ENCODE results near the gene VGLL2. TPM values are rescaled to one million over a fixed set of nuclear protein-coding genes. Genes with fewer than 3 reads are reported as not detected.
A peak's percentile ranks its signal among the peaks of the same experiment; 100 is the strongest.

VGLL2 gene
- 1 to 10 TPM in 1 of 2 donors, not detected in 1; 4.2 TPM for total RNA-seq

- Histone ChIP-seq H3K27ac (no peak within 1 kb of the TSS), H3K4me3 (peak within 1 kb of the TSS; percentile 2 to 42), H3K36me3 (no peaks in the 10 kb centered on the region), H3K4me1 (peaks cover 0 to 29% of the 10 kb centered on the region in 2 donors), H3K27me3 (peaks cover 50 to 76% of the 10 kb centered on the region in 2 donors), H3K9me3 (peaks cover 0 to 5% of the 10 kb centered on the region in 2 donors)
- peak; percentile 58 for DNase-seq (ENCODE audit: low spot score)
- no peak for TF ChIP-seq CTCF (IDR thresholded peaks at IDR 0.05)
Measured at GRCh38 chr6:117265410-117266256, at the start of gene VGLL2. Gene VGLL2 (plus strand): TSS chr6:117265558. CDS start chr6:117265764, 206 bp downstream.

DNA sequence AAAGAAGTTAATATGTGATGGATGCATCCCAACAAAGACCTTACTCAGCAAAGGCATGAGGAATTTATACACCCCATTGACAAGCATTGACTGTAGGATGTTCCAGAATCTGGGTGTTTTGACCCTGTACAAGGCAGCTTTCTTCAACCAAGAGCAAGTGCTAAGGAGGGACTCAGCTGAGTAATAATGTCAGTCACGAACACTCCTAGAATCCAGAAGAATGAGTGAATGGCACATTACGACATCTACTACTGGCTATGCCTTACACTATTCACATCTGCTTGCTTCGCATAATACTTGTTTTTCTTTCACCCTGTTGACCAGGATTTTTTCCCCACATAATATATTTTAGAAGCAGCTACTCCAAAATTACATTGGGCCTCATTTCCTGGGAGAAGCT, 42.5 kb upstream of the VGLL2 start:
- no peaks in the 10 kb centered on the region for H3K27me3 ChIP-seq
- no peaks in the 10 kb centered on the region for H3K36me3 ChIP-seq
- H3K4me3 ChIP-seq = no peak overlapping the region
- DNase-seq (ENCODE audit: low spot score) = no peak
- no peak for TF ChIP-seq CTCF (IDR thresholded peaks at IDR 0.05)
- no peak overlapping the region for H3K27ac ChIP-seq
- no peaks in the 10 kb centered on the region for H3K4me1 ChIP-seq
- no peaks in the 10 kb centered on the region for H3K9me3 ChIP-seq

DNA sequence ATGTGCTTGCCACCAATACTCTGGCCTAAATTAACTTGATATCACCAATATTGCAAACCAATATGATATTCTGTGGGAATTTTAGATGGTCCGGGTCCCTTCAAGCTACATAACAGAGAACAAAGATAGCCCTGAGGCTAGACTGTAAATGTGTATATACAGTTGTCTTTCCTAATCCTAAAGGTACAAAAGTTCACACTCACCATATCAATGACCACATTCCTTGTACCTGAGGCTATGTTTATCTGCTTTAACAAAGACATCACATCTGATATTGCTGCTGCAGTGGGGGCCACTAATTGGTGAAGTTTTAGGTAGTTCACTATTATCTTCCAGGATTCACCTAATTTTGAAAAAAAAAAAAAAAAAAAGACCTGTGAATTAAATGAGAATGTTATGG, 38.6 kb upstream of the VGLL2 start:
- DNase-seq (ENCODE audit: low spot score) = no peak
- TF ChIP-seq CTCF (IDR thresholded peaks at IDR 0.05) = no peak
- H3K27ac ChIP-seq = no peak overlapping the region

GRCh38 chr6:117227245-117227962, 38.0 kb upstream of the VGLL2 start:
- H3K4me3 ChIP-seq = no peak overlapping the region
- no peak overlapping the region for H3K27ac ChIP-seq
- H3K4me1 ChIP-seq = no peaks in the 10 kb centered on the region
- no peaks in the 10 kb centered on the region for H3K36me3 ChIP-seq
- H3K27me3 ChIP-seq = no peaks in the 10 kb centered on the region
- TF ChIP-seq CTCF (IDR thresholded peaks at IDR 0.05) = no peak
- no peak for DNase-seq (ENCODE audit: low spot score)
- H3K9me3 ChIP-seq = no peaks in the 10 kb centered on the region

More for the DNA sequence above, 38.6 kb upstream of the VGLL2 start:
- no peaks in the 10 kb centered on the region for H3K9me3 ChIP-seq
- H3K4me3 ChIP-seq = no peak overlapping the region
- no peaks in the 10 kb centered on the region for H3K4me1 ChIP-seq
- H3K36me3 ChIP-seq = no peaks in the 10 kb centered on the region
- H3K27me3 ChIP-seq = no peaks in the 10 kb centered on the region

- no peak for DNase-seq (ENCODE audit: low spot score)
- Histone ChIP-seq H3K4me1 (no peaks in the 10 kb centered on the region), H3K9me3 (no peaks in the 10 kb centered on the region), H3K4me3 (no peak overlapping the region), H3K36me3 (no peaks in the 10 kb centered on the region), H3K27ac (no peak overlapping the region), H3K27me3 (no peaks in the 10 kb centered on the region)
- no peak for TF ChIP-seq CTCF (IDR thresholded peaks at IDR 0.05)
Measured at GRCh38 chr6:117228202-117228601, 37.2 kb upstream of the VGLL2 start.
